Hepatocyte (in vitro differentiated cells): ENCODE results near the gene ACTL7A. TPM values are rescaled to one million over a fixed set of nuclear protein-coding genes. Genes with fewer than 3 reads are reported as not detected.

Source experiments
- DNase-seq: peaks from one replicate; pipeline ENCODE4 v3.0.0-alpha.2; 2016; ENCODE audit warnings: low spot score
- H2AFZ ChIP-seq: fragments of 200-600 bp; sonication (generic); 2 replicates; pipeline ENCODE4 v1.6.0; 2016; ENCODE audit warnings: antibody characterized with exemption, mild to moderate bottlenecking
- H3K27ac ChIP-seq: fragments of 200-600 bp; sonication (generic); 2 replicates; pipeline ENCODE4 v1.5.1; 2016; ENCODE audit warnings: mild to moderate bottlenecking
- H3K27me3 ChIP-seq: fragments of 200-600 bp; sonication (generic); 2 replicates; pipeline ENCODE4 v1.6.1; 2016
- H3K36me3 ChIP-seq: fragments of 200-600 bp; sonication (generic); replicated peaks from 2 replicates; pipeline ENCODE4 v1.5.1; 2016; ENCODE audit warnings: low read depth; ENCODE audit not compliant: insufficient read depth
- H3K4me1 ChIP-seq: fragments of 200-600 bp; sonication (generic); 2 replicates; pipeline ENCODE4 v1.5.1; 2016; ENCODE audit warnings: mild to moderate bottlenecking, moderate library complexity; ENCODE audit not compliant: insufficient read depth
- H3K4me2 ChIP-seq: fragments of 200-600 bp; sonication (generic); 2 replicates; pipeline ENCODE4 v1.6.0; 2016
- H3K4me3 ChIP-seq: fragments of 200-600 bp; sonication (generic); 2 replicates; pipeline ENCODE4 v1.5.1; 2016; ENCODE audit warnings: mild to moderate bottlenecking
- H3K79me2 ChIP-seq: fragments of 200-600 bp; sonication (generic); 2 replicates; pipeline ENCODE4 v1.6.0; 2017; ENCODE audit warnings: mild to moderate bottlenecking
- H3K9me2 ChIP-seq: fragments of 200-600 bp; sonication (generic); replicated peaks from 2 replicates; pipeline ENCODE4 v1.6.0; 2017; ENCODE audit warnings: mild to moderate bottlenecking; ENCODE audit not compliant: insufficient read depth
- H3K9me3 ChIP-seq: fragments of 200-600 bp; sonication (generic); 2 replicates; pipeline ENCODE4 v1.5.1; 2016; ENCODE audit warnings: low read depth, mild to moderate bottlenecking
- H4K20me1 ChIP-seq: fragments of 200-600 bp; sonication (generic); 2 replicates; pipeline ENCODE4 v1.6.0; 2016; ENCODE audit warnings: mild to moderate bottlenecking; ENCODE audit not compliant: insufficient read depth, poor library complexity, severe bottlenecking
- EZH2 ChIP-seq: fragments of 200-600 bp; sonication (generic); IDR thresholded peaks from 2 replicates; pipeline ENCODE4 v1.6.1; 2016; ENCODE audit warnings: antibody characterized with exemption, mild to moderate bottlenecking, borderline replicate concordance
- EZH2phosphoT487 ChIP-seq: fragments of 200-600 bp; sonication (generic); IDR thresholded peaks from one replicate; pipeline ENCODE4 v1.6.1; 2018; ENCODE audit warnings: antibody characterized with exemption, mild to moderate bottlenecking, low read depth, moderate library complexity; ENCODE audit not compliant: unreplicated experiment, severe bottlenecking
- WGBS: methylation state at CpG from one replicate; pipeline ENCODE4 v1.1.6; 2016; ENCODE audit warnings: low lambda C conversion rate; ENCODE audit errors: missing lambda C conversion rate; 5-methylcytosine and 5-hydroxymethylcytosine counted together
- polyA plus RNA-seq: library from polyadenylated mRNA; unstranded; fragments of >200 nt; fragmentation: Nextera tagmentation; extraction: Ambion mirVana; gene quantifications from 2 replicates; pipeline ENCODE4 v1.2.1, GENCODE V29; 2016
- total RNA-seq: library from RNA; depleted of rRNA; stranded (reverse); fragments of >200 nt; gene quantifications from 2 replicates; pipeline ENCODE4 v1.2.3, GENCODE V29; 2014
- TF ChIP-seq, protein P1 (sequence below): fragments of 200-600 bp; sonication (generic); IDR thresholded peaks from 2 replicates; pipeline ENCODE4 v1.5.1; 2016; ENCODE audit warnings: antibody characterized with exemption, mild to moderate bottlenecking; ENCODE audit not compliant: poor library complexity

The ACTL7A gene
- total and polyA plus RNA-seq, 2 experiments from 2014 or later = not detected

DNA sequence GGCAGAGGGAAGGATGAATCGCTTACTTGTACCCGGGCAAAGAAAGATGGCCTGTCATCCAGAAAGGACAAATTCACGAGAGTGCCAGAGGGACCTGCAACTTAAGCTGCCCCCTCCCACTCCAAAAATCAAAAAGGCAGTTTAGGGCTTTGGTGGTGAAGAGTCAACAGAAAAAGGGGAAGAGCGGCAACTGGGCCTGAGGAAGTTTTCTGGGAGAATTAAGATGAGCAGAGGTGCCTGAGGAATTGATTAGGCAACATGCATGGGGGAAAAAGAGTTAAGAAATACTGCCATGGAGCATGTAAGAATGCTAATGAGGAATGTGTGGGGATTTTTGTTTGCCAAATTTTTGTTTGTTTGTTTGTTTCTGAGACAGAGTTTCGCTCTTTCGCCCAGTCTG lies 4.5 kb upstream of the ACTL7A start:
- Histone ChIP-seq H3K27me3 (no peaks in the 10 kb centered on the region), H3K79me2 (no peaks in the 10 kb centered on the region), H3K9me3 (no peaks in the 10 kb centered on the region), H3K27ac (no peak overlapping the region), H3K4me3 (no peak overlapping the region), H3K9me2 (no peaks in the 10 kb centered on the region), H3K36me3 (no peaks in the 10 kb centered on the region), H4K20me1 (no peaks in the 10 kb centered on the region), H3K4me2 (no peak overlapping the region), H3K4me1 (no peaks in the 10 kb centered on the region), H2AFZ (no peak overlapping the region)
- no peak for DNase-seq
- WGBS = 94% methylated on average over 6 of the region's 6 CpGs
- TF ChIP-seq, protein P1, sequence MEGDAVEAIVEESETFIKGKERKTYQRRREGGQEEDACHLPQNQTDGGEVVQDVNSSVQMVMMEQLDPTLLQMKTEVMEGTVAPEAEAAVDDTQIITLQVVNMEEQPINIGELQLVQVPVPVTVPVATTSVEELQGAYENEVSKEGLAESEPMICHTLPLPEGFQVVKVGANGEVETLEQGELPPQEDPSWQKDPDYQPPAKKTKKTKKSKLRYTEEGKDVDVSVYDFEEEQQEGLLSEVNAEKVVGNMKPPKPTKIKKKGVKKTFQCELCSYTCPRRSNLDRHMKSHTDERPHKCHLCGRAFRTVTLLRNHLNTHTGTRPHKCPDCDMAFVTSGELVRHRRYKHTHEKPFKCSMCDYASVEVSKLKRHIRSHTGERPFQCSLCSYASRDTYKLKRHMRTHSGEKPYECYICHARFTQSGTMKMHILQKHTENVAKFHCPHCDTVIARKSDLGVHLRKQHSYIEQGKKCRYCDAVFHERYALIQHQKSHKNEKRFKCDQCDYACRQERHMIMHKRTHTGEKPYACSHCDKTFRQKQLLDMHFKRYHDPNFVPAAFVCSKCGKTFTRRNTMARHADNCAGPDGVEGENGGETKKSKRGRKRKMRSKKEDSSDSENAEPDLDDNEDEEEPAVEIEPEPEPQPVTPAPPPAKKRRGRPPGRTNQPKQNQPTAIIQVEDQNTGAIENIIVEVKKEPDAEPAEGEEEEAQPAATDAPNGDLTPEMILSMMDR = no peak
- no peak for TF ChIP-seq EZH2phosphoT487
- no peak for TF ChIP-seq EZH2

DNA sequence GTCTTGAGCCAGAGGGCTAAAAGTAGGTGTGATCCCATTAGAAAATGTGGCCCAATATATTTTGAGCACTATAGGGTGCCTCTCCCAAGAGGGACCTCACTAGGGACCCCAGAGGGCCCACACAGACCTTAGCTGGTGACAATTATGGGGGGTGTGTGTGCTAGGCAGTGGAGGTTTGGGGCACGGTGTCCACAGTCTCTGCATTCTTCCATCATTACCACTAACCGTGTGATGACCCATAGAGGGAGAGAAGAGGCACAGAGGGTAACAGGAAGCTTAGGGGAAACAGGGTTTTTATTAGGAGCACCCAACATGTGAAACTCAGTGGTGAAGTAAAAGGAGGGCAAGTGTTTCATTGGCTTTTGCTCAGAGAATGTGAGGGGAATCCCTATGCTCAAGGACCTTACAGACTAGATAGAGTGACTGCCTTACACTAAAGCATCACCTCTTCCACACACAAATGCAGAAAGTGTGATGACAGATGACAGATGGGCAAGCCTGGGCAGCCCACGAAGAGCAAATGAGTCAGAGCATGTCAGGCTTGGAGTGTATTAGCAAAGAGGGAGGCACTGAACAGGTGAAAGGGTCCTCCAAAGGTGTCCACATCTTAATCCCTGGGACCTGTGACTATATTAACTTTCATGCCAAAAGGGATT lies 2.5 kb upstream of the ACTL7A start:
- Histone ChIP-seq H3K27ac (no peak overlapping the region), H3K9me3 (no peaks in the 10 kb centered on the region), H3K36me3 (no peaks in the 10 kb centered on the region), H4K20me1 (no peaks in the 10 kb centered on the region), H2AFZ (no peak overlapping the region), H3K4me2 (no peak overlapping the region), H3K4me3 (no peak overlapping the region), H3K27me3 (no peaks in the 10 kb centered on the region), H3K9me2 (no peaks in the 10 kb centered on the region), H3K79me2 (no peaks in the 10 kb centered on the region), H3K4me1 (no peaks in the 10 kb centered on the region)
- 86% methylated on average over 3 of the region's 3 CpGs for WGBS
- no peak for DNase-seq
- TF ChIP-seq, protein P1 = no peak
- no peak for TF ChIP-seq EZH2phosphoT487
- no peak for TF ChIP-seq EZH2

DNA sequence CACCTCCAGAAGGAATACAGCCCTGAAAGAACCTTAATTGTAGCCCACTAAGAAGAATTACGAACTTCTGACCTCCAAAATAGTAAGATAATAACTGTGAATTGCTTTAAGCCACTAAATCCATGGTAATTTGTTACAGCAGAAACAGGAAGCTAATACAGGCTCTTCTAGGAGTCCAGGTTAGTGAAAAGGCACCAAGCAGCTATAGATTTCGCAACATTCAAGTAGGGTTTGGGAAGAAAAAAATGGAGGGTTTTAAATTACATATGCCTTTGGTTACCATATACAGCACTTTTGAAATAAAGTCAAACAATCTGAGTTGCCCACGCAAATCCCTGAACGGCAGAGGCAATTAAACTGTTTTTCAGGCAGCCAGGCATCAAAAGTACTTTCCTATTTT lies 1.7 kb upstream of the ACTL7A start:
- no peaks in the 10 kb centered on the region for H3K27me3 ChIP-seq
- no peaks in the 10 kb centered on the region for H3K9me3 ChIP-seq
- H3K4me3 ChIP-seq = no peak overlapping the region
- no peak overlapping the region for H2AFZ ChIP-seq
- no peaks in the 10 kb centered on the region for H3K36me3 ChIP-seq
- no peaks in the 10 kb centered on the region for H4K20me1 ChIP-seq
- H3K4me1 ChIP-seq = no peaks in the 10 kb centered on the region
- no peak for TF ChIP-seq EZH2phosphoT487
- H3K27ac ChIP-seq = no peak overlapping the region
- no peaks in the 10 kb centered on the region for H3K79me2 ChIP-seq
- WGBS = 84% methylated on average over 4 of the region's 4 CpGs
- H3K4me2 ChIP-seq = no peak overlapping the region
- no peaks in the 10 kb centered on the region for H3K9me2 ChIP-seq
- DNase-seq = no peak

DNA sequence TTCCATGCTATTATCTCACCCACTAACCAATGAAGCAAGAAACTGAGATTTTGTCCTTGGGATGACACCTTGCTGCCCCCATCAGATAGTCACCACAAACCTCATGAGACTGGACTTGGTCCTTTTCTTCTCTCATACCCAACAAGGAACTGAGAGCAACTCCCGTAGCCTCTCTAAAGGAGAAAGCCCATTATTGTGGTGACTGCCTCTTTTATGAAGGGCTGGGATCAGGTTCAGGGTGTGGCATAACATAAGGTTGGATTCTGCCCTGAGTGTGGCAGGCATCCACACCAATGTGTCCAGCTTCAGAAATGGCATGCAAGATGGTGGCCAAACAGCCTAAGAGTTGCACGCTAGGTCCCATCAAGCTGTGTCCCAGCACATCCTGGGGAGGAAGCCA lies 1.3 kb upstream of the ACTL7A start:
- H3K36me3 ChIP-seq = no peaks in the 10 kb centered on the region
- 95% methylated on average over 2 of the region's 2 CpGs for whole genome bisulfite sequencing
- no peak for DNase-seq
- no peaks in the 10 kb centered on the region for H3K9me3 ChIP-seq
- H2AFZ ChIP-seq = no peak overlapping the region
- H3K27me3 ChIP-seq = no peaks in the 10 kb centered on the region
- H3K27ac ChIP-seq = no peak overlapping the region
- no peaks in the 10 kb centered on the region for H3K4me1 ChIP-seq
- no peaks in the 10 kb centered on the region for H4K20me1 ChIP-seq
- no peaks in the 10 kb centered on the region for H3K9me2 ChIP-seq
- no peak overlapping the region for H3K4me2 ChIP-seq
- TF ChIP-seq, protein P1 = no peak
- no peak for TF ChIP-seq EZH2phosphoT487
- TF ChIP-seq EZH2 = no peak
- H3K4me3 ChIP-seq = no peak overlapping the region
- no peaks in the 10 kb centered on the region for H3K79me2 ChIP-seq
